T-helper 1 cell treated with Interleukin-12 subunit alpha and Interleukin-12 subunit beta and Interleukin-4 antibody, amounts not matched to agents 30 ng/mL and 1 ng/mL, for 36 hours (primary cell): ENCODE measurements around the gene PRSS53. TPM values are rescaled to one million over a fixed set of nuclear protein-coding genes. Genes with fewer than 3 reads are reported as not detected.
"Not testable (repeated sequence)": the region's sequence is repeated elsewhere in the genome, so short reads cannot be mapped to it uniquely, and the experiment has no call there.

ENCODE experiments used
- intact Hi-C: fragments of 100-400 bp; cut with micrococcal nuclease; formaldehyde crosslinking; loops from one replicate; pipeline ENCODE4 v1.15.1; 2024
- total RNA-seq: library from RNA; stranded (reverse); gene quantifications from 2 replicates; pipeline ENCODE4 v1.2.3, GENCODE V29; 2022

The PRSS53 gene
- total RNA-seq: 4.1 and 5.5 TPM in 2 replicates

- intact Hi-C loops: no loop called here
These were observed at the start of gene PRSS53 for GRCh38 chr16:31088459-31089183. Gene PRSS53, minus strand, starts transcription at chr16:31088943. Its CDS starts 134 bp downstream, at chr16:31088809.

GRCh38 chr16:31136822-31137499 lies 48.2 kb upstream of the PRSS53 start:
- intact Hi-C loops: not testable (repeated sequence)

- intact Hi-C loops: no loop called here
These were observed 47.5 kb upstream of the PRSS53 start for GRCh38 chr16:31136287-31136662.

- intact Hi-C loops: no loop called here
These were observed 47.0 kb upstream of the PRSS53 start, which contains the start of gene PRSS8 for GRCh38 chr16:31135535-31136286. Gene PRSS8, minus strand, starts transcription at chr16:31135727. Its CDS starts 229 bp downstream, at chr16:31135498.

- intact Hi-C loops: no loop called here
These were observed 46.1 kb upstream of the PRSS53 start for GRCh38 chr16:31134625-31135534.

- intact Hi-C loops: no loop called here
These were observed 45.4 kb upstream of the PRSS53 start for GRCh38 chr16:31134091-31134571.

- intact Hi-C loops: no loop called here
These were observed 44.3 kb upstream of the PRSS53 start for GRCh38 chr16:31133046-31133501.

GRCh38 chr16:31132303-31132979 lies 43.7 kb upstream of the PRSS53 start:
- intact Hi-C loops: no loop called here

- intact Hi-C loops: no loop called here
These were observed 43.1 kb upstream of the PRSS53 start for GRCh38 chr16:31131841-31132271.

GRCh38 chr16:31131416-31131815 lies 42.7 kb upstream of the PRSS53 start:
- intact Hi-C loops: no loop called here

- intact Hi-C loops: no loop called here
These were observed 42.2 kb upstream of the PRSS53 start for GRCh38 chr16:31130899-31131298.

- intact Hi-C loops: no loop called here
These were observed 41.7 kb upstream of the PRSS53 start for GRCh38 chr16:31130336-31130891.

- intact Hi-C loops: no loop called here
These were observed 41.0 kb upstream of the PRSS53 start for GRCh38 chr16:31129568-31130335.

GRCh38 chr16:31128711-31129567 lies 40.2 kb upstream of the PRSS53 start:
- intact Hi-C loops: no loop called here

GRCh38 chr16:31127182-31127581 lies 38.4 kb upstream of the PRSS53 start:
- intact Hi-C loops: no loop called here

- intact Hi-C loops: no loop called here
These were observed 37.1 kb upstream of the PRSS53 start for GRCh38 chr16:31125844-31126243.

GRCh38 chr16:31120129-31120528 lies 31.4 kb upstream of the PRSS53 start:
- intact Hi-C loops: no loop called here
